Ishikawa (cell line): Measurements from ENCODE around the gene EP400.

Source experiments
- FOXM1 ChIP-seq: IDR thresholded peaks from 2 replicates; pipeline ENCODE4 v1.6.1; 2012; ENCODE audit warnings: low read depth, borderline replicate concordance
- NFIC ChIP-seq: IDR thresholded peaks from 2 replicates; pipeline ENCODE4 v1.6.1; 2012
- RAD21 ChIP-seq: IDR thresholded peaks from 2 replicates; pipeline ENCODE4 v1.6.1; 2012; ENCODE audit warnings: low read depth
- TCF12 ChIP-seq: IDR thresholded peaks from 2 replicates; pipeline ENCODE4 v1.6.1; 2012; ENCODE audit warnings: low read depth
- TEAD4 ChIP-seq: IDR thresholded peaks from 2 replicates; pipeline ENCODE4 v1.6.1; 2012
- YY1 ChIP-seq: IDR thresholded peaks from 2 replicates; pipeline ENCODE4 v1.6.1; 2012; ENCODE audit warnings: low read depth
- ZBTB7A ChIP-seq: IDR thresholded peaks from 2 replicates; pipeline ENCODE4 v1.6.1; 2012; ENCODE audit warnings: low read depth
- TF ChIP-seq, protein P1 (sequence below): IDR thresholded peaks from 2 replicates; pipeline ENCODE4 v1.6.1; 2012
- TF ChIP-seq, protein P2 (sequence below): IDR thresholded peaks from 2 replicates; pipeline ENCODE4 v1.6.1; 2012; ENCODE audit warnings: low read depth, mild to moderate bottlenecking
- TF ChIP-seq, protein P3 (sequence below): IDR thresholded peaks from 2 replicates; pipeline ENCODE4 v1.6.1; 2012

DNA sequence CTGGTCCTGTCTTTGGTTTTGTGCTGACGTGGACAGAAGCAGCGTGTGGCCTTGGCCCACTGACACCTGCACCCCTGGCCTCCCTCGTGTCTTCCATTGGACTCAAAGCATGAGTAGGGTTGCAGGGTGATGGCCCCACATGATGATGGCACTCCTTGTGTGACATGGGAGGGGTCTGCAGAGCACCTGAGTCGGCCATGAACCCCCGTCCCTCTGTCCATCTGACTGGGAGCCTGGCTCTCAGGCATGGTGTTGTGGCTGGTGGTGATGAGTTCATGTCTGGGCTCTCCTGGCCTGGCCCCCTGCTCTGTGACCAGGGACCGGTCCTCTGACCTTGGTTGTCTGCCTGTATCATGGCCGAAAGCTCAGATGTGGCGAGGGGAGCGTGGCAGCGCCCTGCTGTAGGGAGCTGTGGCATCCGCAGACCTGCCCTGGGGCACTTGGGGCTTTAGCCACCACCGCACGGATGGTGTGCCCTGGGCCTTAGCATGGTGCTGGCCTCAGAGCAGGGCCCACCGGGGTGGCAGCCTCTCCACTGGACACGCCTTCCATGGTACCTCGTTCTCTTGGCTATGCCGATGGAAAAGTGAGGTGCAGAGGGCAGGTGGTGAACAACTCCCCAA lies 38.6 kb upstream of the EP400 start:
- TF ChIP-seq, protein P1, sequence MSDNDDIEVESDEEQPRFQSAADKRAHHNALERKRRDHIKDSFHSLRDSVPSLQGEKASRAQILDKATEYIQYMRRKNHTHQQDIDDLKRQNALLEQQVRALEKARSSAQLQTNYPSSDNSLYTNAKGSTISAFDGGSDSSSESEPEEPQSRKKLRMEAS: no peak
- no peak for TF ChIP-seq YY1
- TF ChIP-seq ZBTB7A: no peak
- TF ChIP-seq TEAD4: no peak
- no peak for TF ChIP-seq TCF12
- no peak for TF ChIP-seq FOXM1
- TF ChIP-seq NFIC: no peak
- TF ChIP-seq, protein P2, sequence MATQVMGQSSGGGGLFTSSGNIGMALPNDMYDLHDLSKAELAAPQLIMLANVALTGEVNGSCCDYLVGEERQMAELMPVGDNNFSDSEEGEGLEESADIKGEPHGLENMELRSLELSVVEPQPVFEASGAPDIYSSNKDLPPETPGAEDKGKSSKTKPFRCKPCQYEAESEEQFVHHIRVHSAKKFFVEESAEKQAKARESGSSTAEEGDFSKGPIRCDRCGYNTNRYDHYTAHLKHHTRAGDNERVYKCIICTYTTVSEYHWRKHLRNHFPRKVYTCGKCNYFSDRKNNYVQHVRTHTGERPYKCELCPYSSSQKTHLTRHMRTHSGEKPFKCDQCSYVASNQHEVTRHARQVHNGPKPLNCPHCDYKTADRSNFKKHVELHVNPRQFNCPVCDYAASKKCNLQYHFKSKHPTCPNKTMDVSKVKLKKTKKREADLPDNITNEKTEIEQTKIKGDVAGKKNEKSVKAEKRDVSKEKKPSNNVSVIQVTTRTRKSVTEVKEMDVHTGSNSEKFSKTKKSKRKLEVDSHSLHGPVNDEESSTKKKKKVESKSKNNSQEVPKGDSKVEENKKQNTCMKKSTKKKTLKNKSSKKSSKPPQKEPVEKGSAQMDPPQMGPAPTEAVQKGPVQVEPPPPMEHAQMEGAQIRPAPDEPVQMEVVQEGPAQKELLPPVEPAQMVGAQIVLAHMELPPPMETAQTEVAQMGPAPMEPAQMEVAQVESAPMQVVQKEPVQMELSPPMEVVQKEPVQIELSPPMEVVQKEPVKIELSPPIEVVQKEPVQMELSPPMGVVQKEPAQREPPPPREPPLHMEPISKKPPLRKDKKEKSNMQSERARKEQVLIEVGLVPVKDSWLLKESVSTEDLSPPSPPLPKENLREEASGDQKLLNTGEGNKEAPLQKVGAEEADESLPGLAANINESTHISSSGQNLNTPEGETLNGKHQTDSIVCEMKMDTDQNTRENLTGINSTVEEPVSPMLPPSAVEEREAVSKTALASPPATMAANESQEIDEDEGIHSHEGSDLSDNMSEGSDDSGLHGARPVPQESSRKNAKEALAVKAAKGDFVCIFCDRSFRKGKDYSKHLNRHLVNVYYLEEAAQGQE: no peak
- TF ChIP-seq RAD21: no peak
- TF ChIP-seq, protein P3, sequence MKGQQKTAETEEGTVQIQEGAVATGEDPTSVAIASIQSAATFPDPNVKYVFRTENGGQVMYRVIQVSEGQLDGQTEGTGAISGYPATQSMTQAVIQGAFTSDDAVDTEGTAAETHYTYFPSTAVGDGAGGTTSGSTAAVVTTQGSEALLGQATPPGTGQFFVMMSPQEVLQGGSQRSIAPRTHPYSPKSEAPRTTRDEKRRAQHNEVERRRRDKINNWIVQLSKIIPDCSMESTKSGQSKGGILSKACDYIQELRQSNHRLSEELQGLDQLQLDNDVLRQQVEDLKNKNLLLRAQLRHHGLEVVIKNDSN: no peak
